GM12878 (cell line): ENCODE measurements around the gene SPAG16. TPM values are rescaled to one million over a fixed set of nuclear protein-coding genes. Genes with fewer than 3 reads are reported as not detected.

ENCODE experiments used
- ATAC-seq: fragments of 200-7000 bp; cut with Tn5 transposase; 3 replicates; pipeline ENCODE4 v1.9.1; 2020; ENCODE audit warnings: mild to moderate bottlenecking, moderate library complexity
- BruUV-seq: library from RNA; stranded (reverse); fragments of 400-500 nt; replicated peaks from 2 replicates; lab custom pipeline; 2021; lab: Mats Ljungman, UMichigan
- CTCF ChIA-PET: fragments of 300-600 bp; sonication (Branson Sonifier 250); formaldehyde crosslinking; extraction: SDS; loops from one replicate; lab custom pipeline; 2021; ENCODE audit warnings: inconsistent platforms; lab: Yijun Ruan, JAX
- POLR2A ChIA-PET: fragments of 350-600 bp; formaldehyde crosslinking; extraction: SDS; loops from one replicate; lab custom pipeline; 2021; ENCODE audit warnings: inconsistent platforms; lab: Charles Lee
- RAD21 ChIA-PET: fragments of 300-600 bp; sonication (Branson Sonifier 250); formaldehyde crosslinking; loops from one replicate; lab custom pipeline; 2023; ENCODE audit warnings: antibody characterized with exemption; ENCODE audit not compliant: unreplicated experiment; lab: Charles Lee
- SMC1A ChIA-PET: fragments of 300-600 bp; sonication (Branson Sonifier 250); formaldehyde crosslinking; loops from one replicate; lab custom pipeline; 2023; ENCODE audit not compliant: unreplicated experiment, uncharacterized antibody; lab: Charles Lee
- DNase-seq: peaks from one replicate; pipeline ENCODE4 v3.0.0-alpha.2; 2011; ENCODE audit warnings: low read depth, low spot score
- FAIRE-seq: peaks from 3 replicates; lab custom pipeline; 2011; peaks lifted over from hg19 to GRCh38; lab: Jason Lieb, UNC
- H2AFZ ChIP-seq: 2 replicates; pipeline ENCODE4 v1.6.0; 2011; ENCODE audit warnings: low read depth, low read length, control low read depth; ENCODE audit not compliant: control insufficient read depth
- H3K27ac ChIP-seq: 2 replicates; pipeline ENCODE4 v1.5.1; 2011; ENCODE audit warnings: control low read depth; ENCODE audit not compliant: control insufficient read depth, insufficient read depth
- H3K27me3 ChIP-seq, 2 experiments: replicated peaks in 1 of 2; 2 replicates each; pipeline versions ENCODE4 v1.6.0 to v1.6.1; 2011; ENCODE audit warnings: low read length in 1 of 2; ENCODE audit not compliant: control insufficient read depth in 2 of 2, insufficient read depth in 2 of 2
- H3K36me3 ChIP-seq, 2 experiments: 2 replicates each; pipeline ENCODE4 v1.5.1; 2011; ENCODE audit warnings: low read length in 1 of 2; ENCODE audit not compliant: control insufficient read depth in 2 of 2, insufficient read depth in 2 of 2
- H3K4me1 ChIP-seq: 2 replicates; pipeline ENCODE4 v1.6.1; 2011; ENCODE audit warnings: mild to moderate bottlenecking, low read length, moderate library complexity, mixed read lengths; ENCODE audit not compliant: control insufficient read depth, insufficient read depth
- H3K4me2 ChIP-seq: 2 replicates; pipeline ENCODE4 v1.6.0; 2011; ENCODE audit warnings: control low read depth; ENCODE audit not compliant: control insufficient read depth, insufficient read depth
- H3K4me3 ChIP-seq: fragments of 200-600 bp; sonication (generic); 2 replicates; pipeline ENCODE4 v1.5.1; 2016
- H3K79me2 ChIP-seq: 2 replicates; pipeline ENCODE4 v1.6.0; 2011; ENCODE audit warnings: low read length; ENCODE audit not compliant: control insufficient read depth, insufficient read depth
- H3K9ac ChIP-seq: 2 replicates; pipeline ENCODE4 v1.8.0; 2011; ENCODE audit warnings: low read length, control low read depth, mixed read lengths; ENCODE audit not compliant: control insufficient read depth, insufficient read depth
- H3K9me3 ChIP-seq: replicated peaks from 3 replicates; pipeline ENCODE4 v1.5.1; 2011; ENCODE audit warnings: mild to moderate bottlenecking, low read length; ENCODE audit not compliant: control insufficient read depth, insufficient read depth
- H4K20me1 ChIP-seq: 2 replicates; pipeline ENCODE4 v1.6.0; 2011; ENCODE audit not compliant: control insufficient read depth, insufficient read depth
- CTCF ChIP-seq, 3 experiments: IDR thresholded peaks in 2 of 3; conservative IDR thresholded peaks in 1 of 3; 2 replicates each; pipeline ENCODE4 v1.5.1; 2011; ENCODE audit warnings: low read depth in 3 of 3, low read length in 3 of 3, mild to moderate bottlenecking in 3 of 3, control low read depth in 2 of 3, moderate library complexity in 2 of 3, inconsistent platforms in 1 of 3, mixed read lengths in 1 of 3; ENCODE audit not compliant: control insufficient read depth in 2 of 3, insufficient read depth in 1 of 3; ENCODE audit errors: extremely low read depth in 1 of 3
- EED ChIP-seq: sonication (generic); IDR thresholded peaks from 2 replicates; pipeline ENCODE4 v1.6.1; 2016; ENCODE audit warnings: antibody characterized with exemption, low read depth
- ESRRA ChIP-seq: IDR thresholded peaks from 2 replicates; pipeline ENCODE4 v1.6.1; 2012; ENCODE audit warnings: mild to moderate bottlenecking, low read length, improper control_type of control experiment
- GATAD2B ChIP-seq: fragments of 450-650 bp; conservative IDR thresholded peaks from 2 replicates; pipeline ENCODE4 v1.6.1; 2017; ENCODE audit warnings: low read depth, mild to moderate bottlenecking, moderate library complexity
- IRF3 ChIP-seq: fragments of 450-650 bp; IDR thresholded peaks from 2 replicates; pipeline ENCODE4 v1.6.1; 2014; ENCODE audit warnings: mild to moderate bottlenecking
- KAT2A ChIP-seq: conservative IDR thresholded peaks from 2 replicates; pipeline ENCODE4 v1.6.1; 2011; ENCODE audit warnings: low read depth, low read length; ENCODE audit not compliant: control insufficient read depth
- KLF5 ChIP-seq: fragments of 450-650 bp; IDR thresholded peaks from 2 replicates; pipeline ENCODE4 v1.6.1; 2014; ENCODE audit warnings: mild to moderate bottlenecking; ENCODE audit not compliant: partially characterized antibody
- NFYB ChIP-seq: IDR thresholded peaks from 2 replicates; pipeline ENCODE4 v1.6.1; 2011; ENCODE audit warnings: low read depth, mild to moderate bottlenecking, low read length, improper control_type of control experiment, moderate library complexity; ENCODE audit not compliant: insufficient read depth
- NR2F1 ChIP-seq: fragments of 450-650 bp; conservative IDR thresholded peaks from 2 replicates; pipeline ENCODE4 v1.6.1; 2017; ENCODE audit warnings: mild to moderate bottlenecking
- PAX5 ChIP-seq: IDR thresholded peaks from 2 replicates; pipeline ENCODE4 v1.6.1; 2011; ENCODE audit warnings: low read depth, low read length, borderline replicate concordance
- POLR2AphosphoS5 ChIP-seq: IDR thresholded peaks from 2 replicates; pipeline ENCODE4 v1.6.1; 2011; ENCODE audit warnings: mild to moderate bottlenecking, low read length, inconsistent platforms
- POU2F2 ChIP-seq: IDR thresholded peaks from 3 replicates; pipeline ENCODE4 v1.6.1; 2011; ENCODE audit warnings: low read depth, mild to moderate bottlenecking, low read length, borderline replicate concordance
- TCF3 ChIP-seq: IDR thresholded peaks from 2 replicates; pipeline ENCODE4 v1.6.1; 2012; ENCODE audit warnings: low read depth, mild to moderate bottlenecking, low read length, borderline replicate concordance; ENCODE audit not compliant: insufficient read depth
- ZNF24 ChIP-seq: fragments of 450-650 bp; IDR thresholded peaks from 2 replicates; pipeline ENCODE4 v1.6.1; 2017; ENCODE audit warnings: antibody characterized with exemption, mild to moderate bottlenecking
- WGBS: methylation state at CpG from one replicate; pipeline ENCODE4 v1.1.6; 2016; ENCODE audit warnings: low lambda C conversion rate; ENCODE audit not compliant: insufficient replicate concordance, insufficient coverage; ENCODE audit errors: missing lambda C conversion rate; 5-methylcytosine and 5-hydroxymethylcytosine counted together
- in situ Hi-C: fragments of 300-500 bp; cut with MboI; formaldehyde crosslinking; loops from 9 replicates; pipeline ENCODE4 v1.14.3; 2018; ENCODE audit warnings: mixed read lengths
- intact Hi-C: fragments of 100-400 bp; cut with micrococcal nuclease; formaldehyde crosslinking; loops from one replicate; pipeline ENCODE4 v1.14.2; 2022; ENCODE audit not compliant: unreplicated experiment
- polyA plus RNA-seq, 11 experiments: library from polyadenylated mRNA; depleted of rRNA in 4 of 11; unstranded in 6 of 11; stranded (reverse) in 5 of 11; fragments of >200 nt; fragmentation: Nextera tagmentation in 4 of 11; fragmentation: Illumina TruSeq in 1 of 11; extraction: Ambion mirVana in 4 of 11; extraction: Trizol in 1 of 11; gene quantifications; 1 replicate in 1 of 11; 2 replicates in 10 of 11; pipeline versions ENCODE4 v1.2.1 to v1.2.3, GENCODE V29; 2011 to 2016; ENCODE audit warnings: inconsistent platforms in 2 of 11, missing spikeins in 2 of 11, low read depth in 1 of 11
- total RNA-seq, 4 experiments: library from RNA; depleted of rRNA in 3 of 4; stranded (reverse); fragments of >200 nt in 3 of 4; fragmentation: Illumina TruSeq in 1 of 4; extraction: Trizol in 1 of 4; gene quantifications; 2 replicates each; pipeline versions ENCODE4 v1.2.1 to v1.2.3, GENCODE V29; 2013 to 2021

The SPAG16 gene
- total and polyA plus RNA-seq, 10 of the 15 experiments (the other 5 are each of a cell fraction or from before 2014, with no cell fraction given), result 6.0 to 25.0 (median 15.2) TPM

GRCh38 chr2:214386720-214387119 is 1102.5 kb downstream of the SPAG16 start:
- ChIA-PET RAD21 (interaction anchor here (0.8 kb wide), 1 partner anchor 594 kb away, joined by 4 read pairs; no protein-coding TSS in a partner anchor), POLR2A (no interaction called here), CTCF (interaction anchor here (0.7 kb wide), 1 partner anchor 90 kb away, joined by 5 read pairs; no protein-coding TSS in a partner anchor), SMC1A (no interaction called here)
- no peak for TF ChIP-seq CTCF (IDR thresholded peaks at IDR 0.05 in 2 of 3, conservative IDR thresholded peaks at IDR 0.05 in 1 of 3; ENCODE audit: control insufficient read depth in 2 of 3, extremely low read depth in 1 of 3, insufficient read depth in 1 of 3, low read depth in 3 of 3, low read length in 3 of 3)
- TF ChIP-seq TCF3, result no peak
- TF ChIP-seq KLF5, result no peak
- no peak for TF ChIP-seq ESRRA
- no peak for TF ChIP-seq EED
- no peak for TF ChIP-seq KAT2A
- no peak for TF ChIP-seq IRF3
- TF ChIP-seq NFYB, result no peak
- no peak for TF ChIP-seq ZNF24
- TF ChIP-seq NR2F1, result no peak
- no peak for TF ChIP-seq POU2F2
- TF ChIP-seq GATAD2B, result no peak
- no peak for TF ChIP-seq POLR2AphosphoS5
- no peak for TF ChIP-seq PAX5
- intact Hi-C loops, result no loop called here
- FAIRE-seq (no peak), DNase-seq (no peak), ATAC-seq (no peak)
- Histone ChIP-seq H3K79me2 (no peaks in the 10 kb centered on the region), H3K4me1 (no peaks in the 10 kb centered on the region), H3K27me3 (no peaks in the 10 kb centered on the region), H3K4me3 (no peak overlapping the region), H3K36me3 (no peaks in the 10 kb centered on the region), H3K9ac (no peak overlapping the region), H4K20me1 (no peaks in the 10 kb centered on the region), H3K4me2 (no peak overlapping the region), H2AFZ (no peak overlapping the region), H3K27ac (no peak overlapping the region), H3K9me3 (no peaks in the 10 kb centered on the region)
- in situ Hi-C loops, result no loop called here
- no TSS peak for BruUV-seq
- WGBS, result 25% methylated on average over 2 of the region's 2 CpGs
